Upper lobe of left lung (tissue), 4 donors: Measurements from ENCODE around the gene NAMPT.

Experiments
- CTCF ChIP-seq, 6 experiments: fragments of 450-650 bp in 4 of 6; fragments of 200-600 bp in 2 of 6; sonication (generic) in 2 of 6; IDR thresholded peaks; one replicate each; pipeline ENCODE4 v1.5.1; 2016 to 2019; ENCODE audit warnings: antibody characterized with exemption in 6 of 6
- EP300 ChIP-seq, 4 donors: sonication (generic); formaldehyde crosslinking; IDR thresholded peaks; one replicate each; pipeline ENCODE4 v1.5.1; 2017; ENCODE audit warnings: antibody characterized with exemption in 4 of 4, control low read depth in 2 of 4
- POLR2AphosphoS5 ChIP-seq, 2 donors: sonication (generic); formaldehyde crosslinking; IDR thresholded peaks; one replicate each; pipeline ENCODE4 v1.5.1; 2017; ENCODE audit warnings: antibody characterized with exemption in 2 of 2

GRCh38 chr7:106269254-106269961, 15.4 kb downstream of the NAMPT start:
- TF ChIP-seq CTCF (IDR thresholded peaks at IDR 0.05) (no peak), EP300 (IDR thresholded peaks at IDR 0.05) (no peak), POLR2AphosphoS5 (IDR thresholded peaks at IDR 0.05) (no peak)
